ENCODE data around the gene MALT1. TPM values are rescaled to one million over a fixed set of nuclear protein-coding genes. Genes with fewer than 3 reads are reported as not detected.

MALT1 gene
- total RNA-seq, 4 donors from 2014 or later: 40.1 to 48.9 (median 44.4) TPM

- intact Hi-C loops (cut with DNase I; ENCODE audit: low total_unique reads): no loop called here
- H3K4me3 ChIP-seq (ENCODE audit: low read depth, poor library complexity, severe bottlenecking): no peak overlapping the region
- no peak for TF ChIP-seq POLR2A (IDR thresholded peaks at IDR 0.05)
- TF ChIP-seq, protein P1, sequence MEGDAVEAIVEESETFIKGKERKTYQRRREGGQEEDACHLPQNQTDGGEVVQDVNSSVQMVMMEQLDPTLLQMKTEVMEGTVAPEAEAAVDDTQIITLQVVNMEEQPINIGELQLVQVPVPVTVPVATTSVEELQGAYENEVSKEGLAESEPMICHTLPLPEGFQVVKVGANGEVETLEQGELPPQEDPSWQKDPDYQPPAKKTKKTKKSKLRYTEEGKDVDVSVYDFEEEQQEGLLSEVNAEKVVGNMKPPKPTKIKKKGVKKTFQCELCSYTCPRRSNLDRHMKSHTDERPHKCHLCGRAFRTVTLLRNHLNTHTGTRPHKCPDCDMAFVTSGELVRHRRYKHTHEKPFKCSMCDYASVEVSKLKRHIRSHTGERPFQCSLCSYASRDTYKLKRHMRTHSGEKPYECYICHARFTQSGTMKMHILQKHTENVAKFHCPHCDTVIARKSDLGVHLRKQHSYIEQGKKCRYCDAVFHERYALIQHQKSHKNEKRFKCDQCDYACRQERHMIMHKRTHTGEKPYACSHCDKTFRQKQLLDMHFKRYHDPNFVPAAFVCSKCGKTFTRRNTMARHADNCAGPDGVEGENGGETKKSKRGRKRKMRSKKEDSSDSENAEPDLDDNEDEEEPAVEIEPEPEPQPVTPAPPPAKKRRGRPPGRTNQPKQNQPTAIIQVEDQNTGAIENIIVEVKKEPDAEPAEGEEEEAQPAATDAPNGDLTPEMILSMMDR (IDR thresholded peaks at IDR 0.05): no peak
- no peak for DNase-seq (ENCODE audit: low spot score in 2 of 2)
- 94 to 100% methylated on average over 2 of the region's 2 CpGs for WGBS, 2 donors
These were observed 59.4 kb downstream of the MALT1 start for GRCh38 chr18:58730618-58731017.

DNA sequence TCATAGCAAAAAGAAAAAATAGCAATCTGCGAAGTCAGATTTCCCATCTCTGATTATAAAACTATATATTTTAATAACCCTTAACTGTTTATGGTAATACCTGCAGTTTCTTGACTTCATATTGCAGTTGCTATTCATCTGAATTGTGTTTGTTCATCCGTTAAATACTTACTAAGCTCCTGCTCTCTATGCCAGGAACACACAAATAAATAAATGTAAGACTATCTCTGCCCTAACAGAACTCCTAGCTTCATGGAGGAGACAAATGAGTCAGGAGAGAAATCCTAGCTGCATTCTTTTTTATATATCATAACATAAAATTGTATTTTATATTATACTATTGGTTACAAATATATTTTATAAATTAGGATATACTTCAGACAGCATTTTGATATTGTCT, 61.2 kb downstream of the MALT1 start:
- H3K4me3 ChIP-seq (ENCODE audit: low read depth, poor library complexity, severe bottlenecking): no peak overlapping the region
- 88 to 93% methylated on average over 2 of the region's 2 CpGs for WGBS, 2 donors
- TF ChIP-seq, protein P1 (IDR thresholded peaks at IDR 0.05): no peak
- TF ChIP-seq POLR2A (IDR thresholded peaks at IDR 0.05): no peak
- no peak for DNase-seq (ENCODE audit: low spot score in 2 of 2)
- intact Hi-C loops (cut with DNase I; ENCODE audit: low total_unique reads): no loop called here

DNA sequence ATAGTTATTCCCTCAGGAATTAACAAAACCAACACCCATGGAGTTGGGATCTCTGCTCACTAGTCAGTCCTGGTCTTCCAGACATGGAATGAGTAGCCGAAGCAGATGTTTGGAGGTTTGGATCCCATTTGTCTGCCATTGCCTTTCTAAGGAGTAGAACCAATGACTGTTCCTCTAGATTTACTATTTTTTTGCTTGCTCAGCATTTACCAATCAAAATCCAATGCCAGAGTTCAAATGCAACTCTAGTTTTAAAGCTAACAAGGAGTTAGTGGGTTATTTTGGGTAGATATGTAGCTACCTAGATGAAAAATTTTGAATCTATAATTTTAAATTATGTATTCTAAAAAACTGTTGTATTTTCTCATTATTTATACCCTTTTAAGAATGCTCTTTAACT, 62.6 kb downstream of the MALT1 start:
- H3K4me3 ChIP-seq (ENCODE audit: low read depth, poor library complexity, severe bottlenecking): no peak overlapping the region
- intact Hi-C loops (cut with DNase I; ENCODE audit: low total_unique reads): no loop called here

DNA sequence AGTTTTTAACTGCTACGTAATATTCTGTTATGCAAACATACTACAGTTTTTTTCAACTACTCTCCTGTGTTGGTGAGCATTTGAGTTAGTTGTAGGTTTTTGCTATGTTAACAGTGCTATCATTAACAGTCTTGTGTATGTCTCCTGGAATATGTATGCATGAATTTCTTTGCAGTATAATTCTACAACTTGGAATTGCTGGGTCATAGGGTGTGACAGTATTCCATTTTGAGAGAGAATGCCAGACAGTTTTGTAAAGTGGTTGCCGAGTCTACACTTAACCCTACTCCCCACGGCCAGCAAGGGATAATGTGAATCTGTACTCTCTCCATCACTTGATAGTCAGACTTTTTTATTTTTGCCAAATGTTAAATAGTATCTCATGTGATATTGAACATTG, 67.1 kb downstream of the MALT1 start:
- 90 to 94% methylated on average over 3 of the region's 3 CpGs for WGBS, 2 donors
- DNase-seq (ENCODE audit: low spot score in 2 of 2): no peak
- H3K4me3 ChIP-seq (ENCODE audit: low read depth, poor library complexity, severe bottlenecking): no peak overlapping the region
- intact Hi-C loops (cut with DNase I; ENCODE audit: low total_unique reads): no loop called here
- TF ChIP-seq, protein P1 (IDR thresholded peaks at IDR 0.05): no peak
- no peak for TF ChIP-seq POLR2A (IDR thresholded peaks at IDR 0.05)

More for the DNA sequence above, 62.6 kb downstream of the MALT1 start:
- TF ChIP-seq POLR2A (IDR thresholded peaks at IDR 0.05): no peak
- TF ChIP-seq, protein P1 (IDR thresholded peaks at IDR 0.05): no peak
- 100% methylated on average over 1 of the region's 1 CpG for WGBS, 2 donors
- no peak for DNase-seq (ENCODE audit: low spot score in 2 of 2)

GRCh38 chr18:58745914-58746313, 74.6 kb downstream of the MALT1 start:
- no peak overlapping the region for H3K4me3 ChIP-seq (ENCODE audit: low read depth, poor library complexity, severe bottlenecking)
- DNase-seq (ENCODE audit: low spot score in 2 of 2): no peak
- 74 to 97% methylated on average over 2 of the region's 2 CpGs for WGBS, 2 donors
- TF ChIP-seq, protein P1 (IDR thresholded peaks at IDR 0.05): no peak
- no peak for TF ChIP-seq POLR2A (IDR thresholded peaks at IDR 0.05)
- intact Hi-C loops (cut with DNase I; ENCODE audit: low total_unique reads): no loop called here

DNA sequence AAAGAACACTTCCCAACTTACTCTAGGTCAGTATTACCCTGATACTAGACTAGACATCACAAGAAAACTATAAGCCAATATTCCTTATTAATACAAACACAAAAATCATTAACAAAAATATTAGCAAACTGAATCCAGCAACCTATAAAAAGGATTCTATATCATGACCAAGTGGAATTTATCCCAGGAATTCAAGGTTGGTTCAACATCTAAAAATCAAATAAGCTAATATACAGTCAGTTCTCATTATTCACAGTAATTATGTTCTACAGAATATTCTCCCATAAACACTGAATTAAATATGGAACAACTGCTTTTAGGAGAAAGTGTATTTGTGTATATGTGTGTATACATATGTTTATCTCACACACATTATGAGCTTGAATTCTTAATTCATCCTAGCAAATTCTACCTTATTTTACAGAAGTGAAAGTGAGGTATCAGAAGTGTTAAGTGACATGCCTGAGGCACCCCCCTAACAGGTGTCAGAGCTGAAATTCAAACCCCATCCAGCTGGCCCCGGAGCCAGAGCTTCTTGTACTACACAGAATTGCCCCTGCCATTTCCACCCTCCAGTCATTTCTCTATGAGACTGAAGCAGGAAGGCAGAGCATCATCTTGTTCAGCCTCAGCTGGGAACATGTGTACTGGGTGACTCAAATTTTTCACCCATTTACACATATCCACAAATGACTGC, 77.8 kb downstream of the MALT1 start:
- no peak for DNase-seq (ENCODE audit: low spot score in 2 of 2)
- intact Hi-C loops (cut with DNase I; ENCODE audit: low total_unique reads): no loop called here
- no peak overlapping the region for H3K4me3 ChIP-seq (ENCODE audit: low read depth, poor library complexity, severe bottlenecking)
- 90 to 95% methylated on average over 1 of the region's 1 CpG for WGBS, 2 donors
- TF ChIP-seq, protein P1 (IDR thresholded peaks at IDR 0.05): no peak
- no peak for TF ChIP-seq POLR2A (IDR thresholded peaks at IDR 0.05)

All from lower leg skin (tissue), 4 donors.